HepG2 (cell line): ENCODE data around the gene SIVA1. TPM values are rescaled to one million over a fixed set of nuclear protein-coding genes. Genes with fewer than 3 reads are reported as not detected.

ENCODE experiments used
- DRAP1 ChIP-seq: IDR thresholded peaks from 2 replicates; pipeline ENCODE4 v1.6.1; 2016; ENCODE audit warnings: missing genetic modification reagents, missing compliant biosample characterization
- ELF3 ChIP-seq: IDR thresholded peaks from 2 replicates; pipeline ENCODE4 v1.6.1; 2016; ENCODE audit warnings: missing genetic modification reagents, missing compliant biosample characterization
- FOXP1 ChIP-seq, 2 experiments: fragments of 450-650 bp in 1 of 2; IDR thresholded peaks; 2 replicates each; pipeline ENCODE4 v1.6.1; 2017 to 2018; ENCODE audit warnings: antibody characterized with exemption in 1 of 2
- KDM2A ChIP-seq: sonication (generic); formaldehyde crosslinking; IDR thresholded peaks from 2 replicates; pipeline ENCODE4 v1.4.0; 2020; ENCODE audit warnings: low read depth, missing genetic modification reagents, borderline replicate concordance
- KLF16 ChIP-seq, 2 experiments: sonication (generic) in 1 of 2; formaldehyde crosslinking in 1 of 2; IDR thresholded peaks; 2 replicates each; pipeline versions ENCODE4 v1.6.1 to v1.8.0; 2016 to 2023; ENCODE audit warnings: missing genetic modification reagents in 2 of 2, missing compliant biosample characterization in 1 of 2
- KMT2B ChIP-seq: IDR thresholded peaks from 2 replicates; pipeline ENCODE4 v1.6.1; 2016; ENCODE audit warnings: missing genetic modification reagents, missing compliant biosample characterization
- MAFF ChIP-seq: IDR thresholded peaks from 2 replicates; pipeline ENCODE4 v1.6.1; 2011; ENCODE audit warnings: low read depth, low read length, improper control_type of control experiment
- MXD1 ChIP-seq: sonication (generic); formaldehyde crosslinking; IDR thresholded peaks from 2 replicates; pipeline ENCODE4 v1.4.0; 2020; ENCODE audit warnings: mild to moderate bottlenecking, missing genetic modification reagents
- MXD4 ChIP-seq: IDR thresholded peaks from 2 replicates; pipeline ENCODE4 v1.6.1; 2016; ENCODE audit warnings: mild to moderate bottlenecking, missing biosample characterization, missing genetic modification reagents
- PHF5A ChIP-seq: IDR thresholded peaks from one replicate; pipeline ENCODE4 v1.6.1; 2018; ENCODE audit warnings: low read depth, missing genetic modification reagents; ENCODE audit not compliant: unreplicated experiment
- RBM22 ChIP-seq: fragments of 200-400 bp; formaldehyde crosslinking; optimal IDR thresholded peaks from 2 replicates; pipeline ENCODE3; 2017; ENCODE audit warnings: mild to moderate bottlenecking, low read length, moderate library complexity
- REXO4 ChIP-seq: sonication (generic); formaldehyde crosslinking; IDR thresholded peaks from 2 replicates; pipeline ENCODE4 v1.8.0; 2022; ENCODE audit warnings: missing genetic modification reagents, mild to moderate bottlenecking, borderline replicate concordance
- TIGD3 ChIP-seq: sonication (generic); formaldehyde crosslinking; IDR thresholded peaks from 2 replicates; pipeline ENCODE4 v1.5.1; 2020; ENCODE audit warnings: mild to moderate bottlenecking, missing genetic modification reagents, borderline replicate concordance
- TRIM24 ChIP-seq: sonication (generic); formaldehyde crosslinking; IDR thresholded peaks from 2 replicates; pipeline ENCODE4 v1.8.0; 2022; ENCODE audit warnings: mild to moderate bottlenecking, missing genetic modification reagents
- ZC3H4 ChIP-seq: sonication (generic); formaldehyde crosslinking; IDR thresholded peaks from 2 replicates; pipeline ENCODE4 v1.4.0; 2020; ENCODE audit warnings: missing genetic modification reagents, borderline replicate concordance
- ZFY ChIP-seq: sonication (generic); formaldehyde crosslinking; IDR thresholded peaks from 2 replicates; pipeline ENCODE4 v1.4.0; 2020; ENCODE audit warnings: missing genetic modification reagents
- ZNF143 ChIP-seq: sonication (generic); formaldehyde crosslinking; IDR thresholded peaks from 2 replicates; pipeline ENCODE4 v1.4.0; 2020; ENCODE audit warnings: missing genetic modification reagents
- ZNF275 ChIP-seq: sonication (generic); formaldehyde crosslinking; IDR thresholded peaks from 2 replicates; pipeline ENCODE4 v1.8.0; 2022; ENCODE audit warnings: missing genetic modification reagents, mild to moderate bottlenecking, inconsistent platforms, borderline replicate concordance
- ZNF282 ChIP-seq: fragments of 450-650 bp; IDR thresholded peaks from 2 replicates; pipeline ENCODE4 v1.6.1; 2018; ENCODE audit not compliant: partially characterized antibody
- ZNF543 ChIP-seq: sonication (generic); formaldehyde crosslinking; IDR thresholded peaks from 2 replicates; pipeline ENCODE4 v1.4.0; 2020; ENCODE audit warnings: mild to moderate bottlenecking, missing genetic modification reagents
- ZNF607 ChIP-seq: sonication (generic); formaldehyde crosslinking; IDR thresholded peaks from 2 replicates; pipeline ENCODE4 v1.5.1; 2020; ENCODE audit warnings: missing genetic modification reagents, mild to moderate bottlenecking, borderline replicate concordance
- ZNF674 ChIP-seq: sonication (generic); formaldehyde crosslinking; IDR thresholded peaks from 2 replicates; pipeline ENCODE4 v1.5.0; 2020; ENCODE audit warnings: low read depth, mild to moderate bottlenecking, missing genetic modification reagents
- ZNF747 ChIP-seq: sonication (generic); formaldehyde crosslinking; IDR thresholded peaks from 2 replicates; pipeline ENCODE4 v1.8.1; 2023; ENCODE audit warnings: missing genetic modification reagents, mild to moderate bottlenecking, borderline replicate concordance
- polyA plus RNA-seq, 8 experiments: library from polyadenylated mRNA; depleted of rRNA in 3 of 8; stranded (reverse) in 7 of 8; unstranded in 1 of 8; fragments of >200 nt; fragmentation: Illumina TruSeq in 4 of 8; extraction: Trizol in 4 of 8; gene quantifications; 2 replicates each; pipeline versions ENCODE4 v1.2.1 to v1.2.3, GENCODE V29; 2011 to 2016; ENCODE audit warnings: low read depth in 4 of 8, missing spikeins in 1 of 8, mixed read lengths in 1 of 8; ENCODE audit not compliant: insufficient read depth in 1 of 8
- total RNA-seq, 5 experiments: library from RNA; depleted of rRNA; stranded (reverse); fragments of >200 nt; fragmentation: Illumina TruSeq; extraction: Trizol; gene quantifications; 2 replicates each; pipeline ENCODE4 v1.2.3, GENCODE V29; 2016; ENCODE audit warnings: low read depth in 1 of 5
- TF ChIP-seq, protein P1 (sequence below): IDR thresholded peaks from 2 replicates; pipeline ENCODE4 v1.6.1; 2016; ENCODE audit warnings: low read depth, control low read depth
- TF ChIP-seq, protein P2 (sequence below): sonication (generic); formaldehyde crosslinking; IDR thresholded peaks from 2 replicates; pipeline ENCODE4 v1.4.0; 2020; ENCODE audit warnings: missing genetic modification reagents

The SIVA1 gene
- total and polyA plus RNA-seq, 2 of the 13 experiments (the other 11 are each of a cell fraction or from before 2014, with no cell fraction given): 123 to 186 TPM

DNA sequence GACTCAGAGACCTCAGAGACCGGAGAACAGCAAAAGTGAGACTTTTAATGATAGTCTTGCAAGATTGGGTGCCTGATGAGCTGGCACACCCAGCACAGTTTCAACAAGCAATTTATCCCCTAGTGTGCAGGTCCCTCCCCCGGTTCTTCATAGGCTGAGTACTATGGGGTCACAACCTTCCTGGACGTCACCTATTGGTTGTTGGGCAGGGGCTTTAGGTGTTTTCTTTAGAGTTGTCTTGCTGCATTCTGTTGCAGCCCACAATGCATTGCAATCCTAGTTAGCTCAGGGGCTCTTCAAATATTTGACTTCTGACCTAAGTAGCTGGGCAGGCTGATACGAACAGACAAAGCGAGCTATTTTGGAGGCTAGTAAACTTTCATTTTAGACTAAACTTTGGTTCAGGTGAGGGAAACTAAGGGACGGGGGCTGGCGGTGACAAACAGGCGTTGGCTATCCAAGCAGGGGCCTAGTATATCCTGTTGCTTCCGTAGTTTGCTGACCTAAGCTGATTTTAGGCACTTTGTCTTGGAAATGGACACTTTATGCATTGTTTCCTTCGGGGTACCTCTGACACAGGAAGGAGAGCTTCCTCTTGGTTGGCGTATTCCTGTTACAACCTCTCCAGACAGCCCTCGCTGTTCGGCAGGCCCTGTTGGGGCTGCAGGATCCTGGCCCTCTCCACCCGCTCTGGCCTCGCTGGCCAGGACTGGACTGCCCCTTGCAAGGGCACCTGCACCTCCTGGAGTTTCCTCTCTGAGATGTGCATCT is 14.1 kb downstream of the SIVA1 start (continued):
- TF ChIP-seq DRAP1 (CRISPR knock-in tag): peak; percentile 98
- TF ChIP-seq PHF5A (CRISPR knock-in tag): peak; percentile 62
- TF ChIP-seq MAFF: peak; percentile 96
- peak in 1 of 2 experiments; percentile 79; a peak in 2 of 4 replicates for TF ChIP-seq KLF16 (CRISPR knock-in tag; IDR thresholded peaks at IDR 0.05)
- no peak for TF ChIP-seq TRIM24 (CRISPR knock-in tag)
- TF ChIP-seq ZNF275: peak; percentile 63; the same call in 1 of the 2 replicates
- TF ChIP-seq ZFY (CRISPR knock-in tag): peak; percentile 72; the same call in 1 of the 2 replicates
- TF ChIP-seq ZNF282: no peak
- no peak for TF ChIP-seq REXO4 (CRISPR knock-in tag)
- TF ChIP-seq, protein P1, sequence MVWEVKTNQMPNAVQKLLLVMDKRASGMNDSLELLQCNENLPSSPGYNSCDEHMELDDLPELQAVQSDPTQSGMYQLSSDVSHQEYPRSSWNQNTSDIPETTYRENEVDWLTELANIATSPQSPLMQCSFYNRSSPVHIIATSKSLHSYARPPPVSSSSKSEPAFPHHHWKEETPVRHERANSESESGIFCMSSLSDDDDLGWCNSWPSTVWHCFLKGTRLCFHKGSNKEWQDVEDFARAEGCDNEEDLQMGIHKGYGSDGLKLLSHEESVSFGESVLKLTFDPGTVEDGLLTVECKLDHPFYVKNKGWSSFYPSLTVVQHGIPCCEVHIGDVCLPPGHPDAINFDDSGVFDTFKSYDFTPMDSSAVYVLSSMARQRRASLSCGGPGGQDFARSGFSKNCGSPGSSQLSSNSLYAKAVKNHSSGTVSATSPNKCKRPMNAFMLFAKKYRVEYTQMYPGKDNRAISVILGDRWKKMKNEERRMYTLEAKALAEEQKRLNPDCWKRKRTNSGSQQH (CRISPR knock-in tag): peak; percentile 50; the same call in 1 of the 2 replicates
- no peak for TF ChIP-seq FOXP1 (IDR thresholded peaks at IDR 0.05)
- TF ChIP-seq FOXP1 (CRISPR knock-in tag; IDR thresholded peaks at IDR 0.05): peak; percentile 29; the same call in 1 of the 2 replicates
- 0 out of 2 replicates have a peak, but pooled peaks have one; percentile 72 for TF ChIP-seq TIGD3 (CRISPR knock-in tag)
- TF ChIP-seq ZNF674 (CRISPR knock-in tag): no peak
- TF ChIP-seq MXD4 (CRISPR knock-in tag): peak; percentile 69; the same call in 1 of the 2 replicates
- peak; percentile 52; the same call in 1 of the 2 replicates for TF ChIP-seq KMT2B
- TF ChIP-seq, protein P2, sequence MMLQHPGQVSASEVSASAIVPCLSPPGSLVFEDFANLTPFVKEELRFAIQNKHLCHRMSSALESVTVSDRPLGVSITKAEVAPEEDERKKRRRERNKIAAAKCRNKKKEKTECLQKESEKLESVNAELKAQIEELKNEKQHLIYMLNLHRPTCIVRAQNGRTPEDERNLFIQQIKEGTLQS (CRISPR knock-in tag): peak; percentile 24; the same call in 1 of the 2 replicates
- TF ChIP-seq ZNF607 (CRISPR knock-in tag): 0 out of 2 replicates have a peak, but pooled peaks have one; percentile 62
- TF ChIP-seq ZNF143: peak; percentile 87
- TF ChIP-seq ELF3 (CRISPR knock-in tag): peak; percentile 34; the same call in 1 of the 2 replicates
- 0 out of 2 replicates have a peak, but pooled peaks have one; percentile 16 for TF ChIP-seq ZNF747
- no peak for TF ChIP-seq MXD1 (CRISPR knock-in tag)
- no peak for TF ChIP-seq ZC3H4 (CRISPR knock-in tag)
- TF ChIP-seq RBM22: peak; percentile 41
- TF ChIP-seq KDM2A (CRISPR knock-in tag): peak; percentile 31
- no peak for TF ChIP-seq ZNF543 (CRISPR knock-in tag)
